HG03175 (cell line): Measurements from ENCODE around the gene EOLA1.
A peak's percentile ranks its signal among the peaks of the same experiment; 100 is the strongest.
"Not testable (repeated sequence)": the region's sequence is repeated elsewhere in the genome, so short reads cannot be mapped to it uniquely, and the experiment has no call there.

Source experiments
- ATAC-seq: cut with Tn5 transposase; IDR thresholded peaks from one replicate; pipeline ENCODE4 v1.9.1; 2021; ENCODE audit warnings: mild to moderate bottlenecking, moderate library complexity; ENCODE audit not compliant: unreplicated experiment

Gene EOLA1

GRCh38 chrX:149513825-149514428 is 26.9 kb upstream of the EOLA1 start:
- ATAC-seq, result no peak

GRCh38 chrX:149515954-149516602 is 24.7 kb upstream of the EOLA1 start:
- ATAC-seq, result no peak

- no peak for ATAC-seq
These were observed 24.2 kb upstream of the EOLA1 start for GRCh38 chrX:149516604-149517003.

GRCh38 chrX:149517308-149517707 is 23.5 kb upstream of the EOLA1 start:
- ATAC-seq, result no peak

GRCh38 chrX:149518236-149518635 is 22.6 kb upstream of the EOLA1 start:
- no peak for ATAC-seq

GRCh38 chrX:149520636-149521277 is 20.1 kb upstream of the EOLA1 start:
- not testable (repeated sequence) for ATAC-seq

- ATAC-seq, result no peak
These were observed 19.4 kb upstream of the EOLA1 start for GRCh38 chrX:149521438-149521837.

GRCh38 chrX:149522916-149523315 is 17.9 kb upstream of the EOLA1 start:
- ATAC-seq, result no peak

- peak; percentile 94 for ATAC-seq
These were observed 15.4 kb upstream of the EOLA1 start for GRCh38 chrX:149525389-149525788.

- ATAC-seq, result peak; percentile 51
These were observed 14.9 kb upstream of the EOLA1 start for GRCh38 chrX:149525903-149526302.

- not testable (repeated sequence) for ATAC-seq
These were observed 14.3 kb upstream of the EOLA1 start for GRCh38 chrX:149526318-149527033.

GRCh38 chrX:149527705-149528104 is 13.1 kb upstream of the EOLA1 start:
- no peak for ATAC-seq

GRCh38 chrX:149528381-149528780 is 12.4 kb upstream of the EOLA1 start:
- ATAC-seq, result no peak

- ATAC-seq, result peak; percentile 83
These were observed 9.2 kb upstream of the EOLA1 start for GRCh38 chrX:149531599-149531998.

- ATAC-seq, result not testable (repeated sequence)
These were observed 7.9 kb upstream of the EOLA1 start for GRCh38 chrX:149532868-149533267.

- ATAC-seq, result not testable (repeated sequence)
These were observed 6.8 kb upstream of the EOLA1 start for GRCh38 chrX:149533999-149534398.

GRCh38 chrX:149534926-149535602 is 5.7 kb upstream of the EOLA1 start:
- not testable (repeated sequence) for ATAC-seq

- not testable (repeated sequence) for ATAC-seq
These were observed 3.3 kb upstream of the EOLA1 start for GRCh38 chrX:149537474-149537873.

- ATAC-seq, result peak; percentile 51
These were observed 1.3 kb upstream of the EOLA1 start for GRCh38 chrX:149539283-149540130.

- ATAC-seq, result peak; percentile 7
These were observed 636 bp upstream of the EOLA1 start for GRCh38 chrX:149540131-149540620.
